ENCODE data around the gene NPHP3. TPM values are rescaled to one million over a fixed set of nuclear protein-coding genes. Genes with fewer than 3 reads are reported as not detected.
"Not testable (repeated sequence)": the region's sequence is repeated elsewhere in the genome, so short reads cannot be mapped to it uniquely, and the experiment has no call there.

Gene NPHP3
- total and polyA plus RNA-seq, 8 donors = 20.6 to 110 (median 87.7) TPM

DNA sequence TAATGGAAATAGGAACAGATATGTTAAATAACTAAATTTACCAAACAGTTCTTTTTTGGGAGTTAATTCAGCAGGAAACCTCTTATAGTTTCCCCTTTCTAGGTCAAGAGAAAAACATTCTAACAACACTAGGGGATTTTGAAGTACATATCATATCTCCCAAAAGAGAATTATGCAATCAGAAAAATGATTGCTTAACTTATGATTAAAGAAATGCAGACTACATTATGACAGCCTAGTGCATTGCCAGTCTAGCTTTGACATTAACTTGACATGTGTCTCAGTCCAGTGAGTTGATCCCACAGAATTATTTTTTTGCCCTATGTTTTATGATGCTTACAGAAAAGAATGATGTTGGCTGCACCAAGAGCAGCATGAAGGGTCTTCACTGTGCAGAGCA is 31.7 kb upstream of the NPHP3 start:
- no peak overlapping the region for H3K27ac ChIP-seq
- H3K9me3 ChIP-seq = no peaks in the 10 kb centered on the region
- TF ChIP-seq, protein P1, sequence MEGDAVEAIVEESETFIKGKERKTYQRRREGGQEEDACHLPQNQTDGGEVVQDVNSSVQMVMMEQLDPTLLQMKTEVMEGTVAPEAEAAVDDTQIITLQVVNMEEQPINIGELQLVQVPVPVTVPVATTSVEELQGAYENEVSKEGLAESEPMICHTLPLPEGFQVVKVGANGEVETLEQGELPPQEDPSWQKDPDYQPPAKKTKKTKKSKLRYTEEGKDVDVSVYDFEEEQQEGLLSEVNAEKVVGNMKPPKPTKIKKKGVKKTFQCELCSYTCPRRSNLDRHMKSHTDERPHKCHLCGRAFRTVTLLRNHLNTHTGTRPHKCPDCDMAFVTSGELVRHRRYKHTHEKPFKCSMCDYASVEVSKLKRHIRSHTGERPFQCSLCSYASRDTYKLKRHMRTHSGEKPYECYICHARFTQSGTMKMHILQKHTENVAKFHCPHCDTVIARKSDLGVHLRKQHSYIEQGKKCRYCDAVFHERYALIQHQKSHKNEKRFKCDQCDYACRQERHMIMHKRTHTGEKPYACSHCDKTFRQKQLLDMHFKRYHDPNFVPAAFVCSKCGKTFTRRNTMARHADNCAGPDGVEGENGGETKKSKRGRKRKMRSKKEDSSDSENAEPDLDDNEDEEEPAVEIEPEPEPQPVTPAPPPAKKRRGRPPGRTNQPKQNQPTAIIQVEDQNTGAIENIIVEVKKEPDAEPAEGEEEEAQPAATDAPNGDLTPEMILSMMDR (IDR thresholded peaks at IDR 0.05) = no peak
- DNase-seq (peak in 1 of 4 donors; percentile 26), ATAC-seq (no peak)
- H3K27me3 ChIP-seq = no peaks in the 10 kb centered on the region
- H3K36me3 ChIP-seq = no peaks in the 10 kb centered on the region
- H3K4me3 ChIP-seq = no peak overlapping the region
- intact Hi-C loops (cut with DNase I) = no loop called here
- H3K4me1 ChIP-seq = no peaks in the 10 kb centered on the region

DNA sequence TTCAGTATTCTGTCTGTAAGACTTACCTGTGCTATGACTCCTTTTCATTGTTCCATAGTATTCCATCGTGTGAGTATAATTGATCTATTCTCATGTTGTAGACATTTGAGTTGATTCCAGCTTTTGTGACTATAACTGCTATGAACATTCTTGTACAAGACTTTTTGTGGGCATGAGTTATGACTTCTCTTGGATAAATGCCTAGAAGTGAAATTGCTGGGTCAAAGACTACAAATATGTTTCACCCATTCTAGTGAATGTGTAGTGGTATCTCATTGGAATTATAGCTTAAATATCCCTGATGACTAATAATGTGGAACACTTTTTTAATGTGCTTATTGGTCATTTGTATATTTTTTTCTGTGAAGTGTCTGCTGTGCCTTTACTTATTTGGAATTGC is 27.6 kb upstream of the NPHP3 start:
- DNase-seq = no peak
- no peak for ATAC-seq
- Histone ChIP-seq H3K27me3 (no peaks in the 10 kb centered on the region), H3K4me1 (no peaks in the 10 kb centered on the region), H3K4me3 (no peak overlapping the region), H3K9me3 (no peaks in the 10 kb centered on the region), H3K36me3 (no peaks in the 10 kb centered on the region), H3K27ac (no peak overlapping the region)
- intact Hi-C loops (cut with DNase I) = no loop called here
- TF ChIP-seq, protein P1 (IDR thresholded peaks at IDR 0.05) = no peak

GRCh38 chr3:132746720-132747119 is 24.5 kb upstream of the NPHP3 start:
- H3K36me3 ChIP-seq; H3K4me1 ChIP-seq; H3K9me3 ChIP-seq; H3K27ac ChIP-seq; H3K27me3 ChIP-seq; ATAC-seq; intact Hi-C loops (cut with DNase I); H3K4me3 ChIP-seq: not testable (repeated sequence)
- peak in 1 of 4 donors; percentile 77 for DNase-seq

DNA sequence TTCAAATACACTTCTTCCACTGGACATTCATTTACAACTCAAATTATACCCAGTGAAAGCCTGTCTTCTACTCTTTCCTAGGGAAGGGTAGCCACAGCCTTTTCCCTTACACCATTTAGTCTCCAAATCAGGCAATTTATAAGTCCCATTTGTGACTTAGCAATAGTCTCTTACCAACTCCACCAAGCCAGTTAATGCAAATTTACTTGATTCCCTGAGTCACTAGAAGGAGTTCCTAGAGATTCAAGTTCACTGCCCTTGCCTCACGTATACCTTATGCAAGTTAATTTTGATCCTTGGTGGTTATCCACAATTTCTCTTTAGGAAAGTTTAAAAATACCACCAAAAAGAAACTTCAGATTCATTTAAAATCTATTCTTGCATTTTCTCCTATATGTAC is 16.1 kb upstream of the NPHP3 start:
- ATAC-seq = no peak
- no peaks in the 10 kb centered on the region for H3K27me3 ChIP-seq
- no peaks in the 10 kb centered on the region for H3K36me3 ChIP-seq
- TF ChIP-seq, protein P1 (IDR thresholded peaks at IDR 0.05) = no peak
- H3K27ac ChIP-seq = no peak overlapping the region
- no peaks in the 10 kb centered on the region for H3K9me3 ChIP-seq
- intact Hi-C loops (cut with DNase I) = loop anchor here in 1 of 2 donors (10.0 kb wide), 2 partner anchors 646 to 676 kb away; no protein-coding TSS in a partner anchor
- no peak for DNase-seq
- no peaks in the 10 kb centered on the region for H3K4me1 ChIP-seq
- H3K4me3 ChIP-seq = no peak overlapping the region

- Histone ChIP-seq H3K4me1 (no peaks in the 10 kb centered on the region), H3K4me3 (no peak overlapping the region), H3K36me3 (no peaks in the 10 kb centered on the region), H3K9me3 (no peaks in the 10 kb centered on the region), H3K27ac (no peak overlapping the region), H3K27me3 (no peaks in the 10 kb centered on the region)
- DNase-seq (no peak), ATAC-seq (no peak)
- intact Hi-C loops (cut with DNase I) = loop anchor here in 1 of 2 donors (10.0 kb wide), 2 partner anchors 649 to 679 kb away; no protein-coding TSS in a partner anchor
- TF ChIP-seq, protein P1 (IDR thresholded peaks at IDR 0.05) = no peak
Observed at GRCh38 chr3:132735589-132735988, 13.4 kb upstream of the NPHP3 start.

Data from left lung (tissue), 10 donors.